Bronchial epithelial cell (primary cell): ENCODE data around the gene CREB5. TPM values are rescaled to one million over a fixed set of nuclear protein-coding genes. Genes with fewer than 3 reads are reported as not detected.

Experiments used
- DNase-seq: peaks from one replicate; pipeline ENCODE4 v3.0.0-alpha.2; 2010; ENCODE audit warnings: low read depth
- FAIRE-seq: peaks from 2 replicates; lab custom pipeline; 2011; peaks lifted over from hg19 to GRCh38; lab: Jason Lieb, UNC
- H3K27me3 ChIP-seq: 2 replicates; pipeline ENCODE4 v1.5.1; 2011; ENCODE audit warnings: low read length; ENCODE audit not compliant: control insufficient read depth, insufficient read depth
- H3K36me3 ChIP-seq: 2 replicates; pipeline ENCODE4 v1.5.1; 2011; ENCODE audit warnings: low read length; ENCODE audit not compliant: control insufficient read depth, insufficient read depth
- H3K4me3 ChIP-seq: 2 replicates; pipeline ENCODE4 v1.5.1; 2011; ENCODE audit warnings: mild to moderate bottlenecking, low read depth, low read length, control low read depth
- total RNA-seq: library from RNA; depleted of rRNA; stranded (reverse); fragments of >200 nt; gene quantifications from 2 replicates; pipeline ENCODE4 v1.2.1, GENCODE V29; 2014
- TF ChIP-seq, protein P1 (sequence below): IDR thresholded peaks from 2 replicates; pipeline ENCODE4 v1.5.1; 2011; ENCODE audit warnings: mild to moderate bottlenecking, moderate library complexity, low read length, control low read depth, inconsistent platforms; ENCODE audit not compliant: insufficient read depth, severe bottlenecking

CREB5 gene
- total RNA-seq, 1 donor from 2014 or later = 2.1 TPM

DNA sequence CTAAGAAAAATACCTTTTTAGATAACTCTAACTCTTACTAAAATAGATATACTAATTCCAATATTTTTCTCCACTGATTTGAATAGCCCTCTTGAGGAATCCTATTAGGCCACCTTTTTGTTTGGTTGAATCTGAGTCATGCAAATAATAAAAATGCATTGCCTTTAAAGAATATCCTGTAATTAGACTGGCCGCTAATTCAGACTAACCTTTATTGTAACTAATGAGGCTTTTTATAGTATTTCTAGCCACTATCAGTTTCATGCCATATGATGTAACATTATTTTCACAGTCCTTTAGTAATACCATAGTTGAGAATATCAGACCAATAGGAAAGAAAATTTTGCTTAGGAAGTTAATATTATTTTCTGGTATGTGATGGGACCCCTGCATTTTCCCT is 90.1 kb downstream of the CREB5 start:
- Histone ChIP-seq H3K36me3 (no peaks in the 10 kb centered on the region), H3K27me3 (peaks cover 2% of the 10 kb centered on the region), H3K4me3 (no peak overlapping the region)
- TF ChIP-seq, protein P1, sequence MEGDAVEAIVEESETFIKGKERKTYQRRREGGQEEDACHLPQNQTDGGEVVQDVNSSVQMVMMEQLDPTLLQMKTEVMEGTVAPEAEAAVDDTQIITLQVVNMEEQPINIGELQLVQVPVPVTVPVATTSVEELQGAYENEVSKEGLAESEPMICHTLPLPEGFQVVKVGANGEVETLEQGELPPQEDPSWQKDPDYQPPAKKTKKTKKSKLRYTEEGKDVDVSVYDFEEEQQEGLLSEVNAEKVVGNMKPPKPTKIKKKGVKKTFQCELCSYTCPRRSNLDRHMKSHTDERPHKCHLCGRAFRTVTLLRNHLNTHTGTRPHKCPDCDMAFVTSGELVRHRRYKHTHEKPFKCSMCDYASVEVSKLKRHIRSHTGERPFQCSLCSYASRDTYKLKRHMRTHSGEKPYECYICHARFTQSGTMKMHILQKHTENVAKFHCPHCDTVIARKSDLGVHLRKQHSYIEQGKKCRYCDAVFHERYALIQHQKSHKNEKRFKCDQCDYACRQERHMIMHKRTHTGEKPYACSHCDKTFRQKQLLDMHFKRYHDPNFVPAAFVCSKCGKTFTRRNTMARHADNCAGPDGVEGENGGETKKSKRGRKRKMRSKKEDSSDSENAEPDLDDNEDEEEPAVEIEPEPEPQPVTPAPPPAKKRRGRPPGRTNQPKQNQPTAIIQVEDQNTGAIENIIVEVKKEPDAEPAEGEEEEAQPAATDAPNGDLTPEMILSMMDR = no peak
- no peak for DNase-seq
- FAIRE-seq = no peak

DNA sequence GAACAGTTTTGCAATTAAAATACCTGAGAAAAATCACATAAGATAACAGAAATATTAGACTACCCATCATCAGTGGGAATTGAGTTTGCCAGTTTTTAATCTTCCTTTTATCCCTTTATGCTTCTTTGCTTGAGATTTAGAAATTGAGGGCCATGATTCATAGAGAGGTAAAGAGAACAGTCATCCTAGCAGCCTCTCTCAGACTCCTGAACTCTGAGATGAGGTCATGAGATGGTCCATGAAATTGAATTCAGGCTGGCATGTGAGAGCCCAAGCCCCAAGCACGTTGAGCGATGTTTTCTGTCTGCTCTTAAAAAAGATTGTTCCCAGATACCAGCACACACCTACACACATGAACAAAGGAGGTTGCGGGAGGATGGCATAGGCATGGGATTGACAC is 91.1 kb downstream of the CREB5 start:
- H3K27me3 ChIP-seq = peaks cover 4% of the 10 kb centered on the region

DNA sequence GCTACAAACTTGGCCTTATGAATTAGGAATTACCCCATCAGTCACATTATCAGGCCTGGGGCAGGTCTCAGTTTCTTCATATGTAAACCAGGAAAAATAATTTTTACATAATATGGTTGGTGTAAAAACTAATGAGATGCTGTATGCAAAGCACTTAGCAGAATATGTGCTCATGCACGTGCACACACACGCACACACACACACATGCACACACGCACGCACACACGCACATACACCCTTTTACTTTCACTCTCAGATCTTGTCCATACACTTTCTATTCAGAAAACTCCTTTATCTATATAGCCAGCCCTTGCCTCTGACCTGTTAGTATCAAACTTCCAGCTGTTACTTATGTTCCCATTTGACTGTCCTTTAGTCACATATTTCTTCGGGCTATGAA is 92.7 kb downstream of the CREB5 start:
- TF ChIP-seq, protein P1 = no peak
- Histone ChIP-seq H3K4me3 (no peak overlapping the region), H3K27me3 (peaks cover 4% of the 10 kb centered on the region), H3K36me3 (no peaks in the 10 kb centered on the region)
- FAIRE-seq (no peak), DNase-seq (no peak)

More for the DNA sequence above, 91.1 kb downstream of the CREB5 start:
- peak; percentile 27 for DNase-seq
- Histone ChIP-seq H3K4me3 (no peak overlapping the region), H3K36me3 (no peaks in the 10 kb centered on the region)
- no peak for FAIRE-seq
- TF ChIP-seq, protein P1 = no peak

DNA sequence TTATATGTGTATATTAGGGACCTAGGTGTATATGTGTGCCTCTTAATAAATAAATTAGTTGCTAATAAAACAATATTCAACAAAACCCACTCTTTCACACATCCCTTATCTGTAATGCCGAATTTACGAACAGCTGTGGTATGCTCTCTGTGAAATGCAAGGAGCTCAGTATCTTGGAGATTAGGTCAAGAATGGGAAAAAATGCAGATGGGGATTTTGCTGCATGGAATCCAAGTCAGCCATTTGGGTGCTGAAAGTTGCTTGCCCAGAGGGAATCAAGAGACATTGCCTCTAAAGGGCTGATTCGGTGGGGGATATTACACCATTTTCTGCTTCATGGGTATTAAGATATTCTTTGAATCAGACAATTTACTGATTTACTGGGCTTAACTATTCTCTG is 93.5 kb downstream of the CREB5 start:
- H3K4me3 ChIP-seq = no peak overlapping the region
- FAIRE-seq (no peak), DNase-seq (no peak)
- TF ChIP-seq, protein P1 = no peak
- peaks cover 5% of the 10 kb centered on the region for H3K27me3 ChIP-seq
- no peaks in the 10 kb centered on the region for H3K36me3 ChIP-seq

DNA sequence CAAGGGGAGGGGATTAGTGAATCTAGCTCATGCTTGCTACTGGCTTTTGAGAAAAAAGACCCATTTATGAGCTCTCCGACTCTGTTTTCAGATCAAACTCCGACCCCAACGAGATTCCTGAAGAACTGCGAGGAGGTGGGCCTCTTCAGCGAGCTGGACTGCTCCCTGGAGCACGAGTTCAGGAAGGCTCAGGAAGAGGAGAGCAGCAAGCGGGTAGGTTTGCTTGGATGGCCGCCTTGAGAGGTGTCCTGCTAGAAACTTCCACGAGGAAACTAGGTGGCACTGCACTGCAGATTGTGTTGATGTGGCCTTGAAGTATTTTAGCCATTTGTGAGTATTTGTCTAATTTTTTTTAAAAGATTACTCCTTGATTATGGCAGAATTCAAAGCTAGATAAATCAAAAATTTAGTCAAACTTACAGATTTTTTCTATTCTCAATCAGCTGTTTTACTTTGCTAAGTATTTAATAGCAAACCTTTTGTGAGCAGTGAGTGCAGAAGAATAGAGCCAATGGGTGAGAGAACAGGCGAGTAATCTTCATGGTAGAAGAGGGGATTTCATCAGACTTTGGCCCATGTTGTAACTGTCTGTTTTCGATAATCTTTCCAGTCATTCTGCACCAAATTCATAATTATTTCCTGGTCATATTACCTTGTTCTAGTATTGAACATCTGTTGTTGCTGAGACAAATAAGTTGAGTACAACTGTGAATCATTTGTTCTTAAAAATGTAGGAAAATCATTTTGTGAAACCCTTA is 95.4 kb downstream of the CREB5 start:
- TF ChIP-seq, protein P1 = no peak
- Histone ChIP-seq H3K36me3 (no peaks in the 10 kb centered on the region), H3K4me3 (no peak overlapping the region), H3K27me3 (peaks cover 3% of the 10 kb centered on the region)
- FAIRE-seq = no peak
- no peak for DNase-seq
